MM.1S (cell line): ENCODE data around the gene ST3GAL3.

ENCODE experiments used
- CTCF ChIP-seq: fragments of 300-600 bp; sonication (generic); IDR thresholded peaks from 2 replicates; pipeline ENCODE4 v1.5.1; 2016; ENCODE audit warnings: antibody characterized with exemption, low read length, mixed read lengths
- EZH2 ChIP-seq: fragments of 300-600 bp; sonication (generic); optimal IDR thresholded peaks from 2 replicates; pipeline ENCODE3; 2017; ENCODE audit warnings: low read depth, mild to moderate bottlenecking, antibody characterized with exemption, low read length, mixed read lengths
- EZH2phosphoT487 ChIP-seq: fragments of 300-600 bp; sonication (generic); IDR thresholded peaks from 2 replicates; pipeline ENCODE4 v1.6.1; 2018; ENCODE audit warnings: antibody characterized with exemption, low read length

- no peak for TF ChIP-seq EZH2phosphoT487
- TF ChIP-seq EZH2: no peak
- no peak for TF ChIP-seq CTCF
Observed at GRCh38 chr1:43693371-43693770, 14.0 kb upstream of the ST3GAL3 start.
